Measurements from ENCODE around the gene DLG4.

Gene DLG4

DNA sequence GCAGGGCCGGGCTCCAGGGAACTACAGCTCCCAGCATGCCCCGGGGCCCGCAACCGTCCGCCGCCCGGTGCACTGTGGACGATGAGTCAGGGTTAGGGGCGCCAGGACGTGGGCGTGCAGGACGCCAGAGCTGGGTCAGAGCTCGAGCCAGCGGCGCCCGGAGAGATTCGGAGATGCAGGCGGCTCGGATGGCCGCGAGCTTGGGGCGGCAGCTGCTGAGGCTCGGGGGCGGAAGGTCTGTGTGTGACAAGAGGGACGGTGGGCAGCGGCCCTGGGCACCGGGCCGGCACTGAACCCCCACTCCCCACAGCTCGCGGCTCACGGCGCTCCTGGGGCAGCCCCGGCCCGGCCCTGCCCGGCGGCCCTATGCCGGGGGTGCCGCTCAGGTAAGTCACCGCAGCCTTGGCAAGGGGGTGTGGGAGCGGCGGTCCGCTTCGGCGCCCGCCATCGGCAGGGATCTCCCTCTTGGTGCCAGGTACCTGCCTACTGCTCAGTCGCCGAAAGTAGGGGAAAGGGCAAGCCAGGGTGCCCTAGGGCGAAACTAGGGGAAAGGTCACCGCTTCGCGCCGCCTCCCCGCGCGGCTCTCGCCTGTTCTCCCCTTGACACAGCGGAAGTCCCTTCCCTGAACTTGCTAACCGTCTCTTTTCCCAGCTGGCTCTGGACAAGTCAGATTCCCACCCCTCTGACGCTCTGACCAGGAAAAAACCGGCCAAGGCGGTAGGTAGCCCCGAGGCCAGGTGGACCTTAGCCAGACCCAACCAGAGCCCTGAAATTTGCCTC lies at the start of gene DLG4, which contains the start of gene ACADVL:
Gene DLG4 (minus strand): TSS at position 25 of the 781 bp plus-strand sequence.
Gene ACADVL (plus strand): TSS at position 127 of the 781 bp plus-strand sequence. CDS start 47 bp downstream, at position 174.
- TF ChIP-seq, protein P1, sequence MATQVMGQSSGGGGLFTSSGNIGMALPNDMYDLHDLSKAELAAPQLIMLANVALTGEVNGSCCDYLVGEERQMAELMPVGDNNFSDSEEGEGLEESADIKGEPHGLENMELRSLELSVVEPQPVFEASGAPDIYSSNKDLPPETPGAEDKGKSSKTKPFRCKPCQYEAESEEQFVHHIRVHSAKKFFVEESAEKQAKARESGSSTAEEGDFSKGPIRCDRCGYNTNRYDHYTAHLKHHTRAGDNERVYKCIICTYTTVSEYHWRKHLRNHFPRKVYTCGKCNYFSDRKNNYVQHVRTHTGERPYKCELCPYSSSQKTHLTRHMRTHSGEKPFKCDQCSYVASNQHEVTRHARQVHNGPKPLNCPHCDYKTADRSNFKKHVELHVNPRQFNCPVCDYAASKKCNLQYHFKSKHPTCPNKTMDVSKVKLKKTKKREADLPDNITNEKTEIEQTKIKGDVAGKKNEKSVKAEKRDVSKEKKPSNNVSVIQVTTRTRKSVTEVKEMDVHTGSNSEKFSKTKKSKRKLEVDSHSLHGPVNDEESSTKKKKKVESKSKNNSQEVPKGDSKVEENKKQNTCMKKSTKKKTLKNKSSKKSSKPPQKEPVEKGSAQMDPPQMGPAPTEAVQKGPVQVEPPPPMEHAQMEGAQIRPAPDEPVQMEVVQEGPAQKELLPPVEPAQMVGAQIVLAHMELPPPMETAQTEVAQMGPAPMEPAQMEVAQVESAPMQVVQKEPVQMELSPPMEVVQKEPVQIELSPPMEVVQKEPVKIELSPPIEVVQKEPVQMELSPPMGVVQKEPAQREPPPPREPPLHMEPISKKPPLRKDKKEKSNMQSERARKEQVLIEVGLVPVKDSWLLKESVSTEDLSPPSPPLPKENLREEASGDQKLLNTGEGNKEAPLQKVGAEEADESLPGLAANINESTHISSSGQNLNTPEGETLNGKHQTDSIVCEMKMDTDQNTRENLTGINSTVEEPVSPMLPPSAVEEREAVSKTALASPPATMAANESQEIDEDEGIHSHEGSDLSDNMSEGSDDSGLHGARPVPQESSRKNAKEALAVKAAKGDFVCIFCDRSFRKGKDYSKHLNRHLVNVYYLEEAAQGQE (IDR thresholded peaks at IDR 0.05; ENCODE audit: low read depth): no peak
- TF ChIP-seq TAF1 (IDR thresholded peaks at IDR 0.05; ENCODE audit: low read depth) (peak; percentile 75), CEBPB (IDR thresholded peaks at IDR 0.05) (no peak), TCF12 (IDR thresholded peaks at IDR 0.05; ENCODE audit: low read depth) (peak; percentile 50; the same call in 1 of the 2 replicates), RAD21 (IDR thresholded peaks at IDR 0.05; ENCODE audit: low read depth) (no peak), EGR1 (IDR thresholded peaks at IDR 0.05) (peak; percentile 98), NFIC (IDR thresholded peaks at IDR 0.05) (peak; percentile 7; the same call in 1 of the 2 replicates), MAX (IDR thresholded peaks at IDR 0.05) (peak; percentile 40; the same call in 1 of the 2 replicates), TEAD4 (IDR thresholded peaks at IDR 0.05) (no peak; the same call in 1 of the 2 replicates), YY1 (IDR thresholded peaks at IDR 0.05; ENCODE audit: low read depth) (no peak; the same call in 1 of the 2 replicates), EP300 (IDR thresholded peaks at IDR 0.05; ENCODE audit: borderline replicate concordance) (peak; percentile 47; the same call in 1 of the 2 replicates), ZBTB7A (IDR thresholded peaks at IDR 0.05; ENCODE audit: low read depth) (peak; percentile 84; the same call in 1 of the 2 replicates), FOXM1 (IDR thresholded peaks at IDR 0.05; ENCODE audit: borderline replicate concordance, low read depth) (no peak), USF1 (IDR thresholded peaks at IDR 0.05) (no peak), CREB1 (IDR thresholded peaks at IDR 0.05; ENCODE audit: low read depth) (no peak; the same call in 1 of the 2 replicates)

DNA sequence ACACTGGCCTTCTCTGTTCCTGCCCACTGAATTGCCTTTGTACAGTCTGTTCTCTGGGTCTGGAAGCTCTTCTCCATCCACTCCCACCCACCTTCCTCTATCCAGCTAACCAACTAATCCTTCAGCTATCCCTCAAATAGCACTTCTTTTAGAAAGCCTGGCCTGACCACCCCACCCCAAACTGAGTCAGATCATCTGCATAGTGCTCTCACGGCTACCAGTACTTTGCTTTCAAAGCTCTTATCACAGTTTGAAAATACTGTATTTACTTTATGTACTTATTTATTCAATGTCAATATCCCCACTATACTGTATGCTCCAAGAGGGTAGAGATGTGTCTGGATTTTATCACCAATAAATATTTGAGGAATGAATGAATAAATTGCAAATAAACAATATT lies 47.1 kb upstream of the DLG4 start:
- TF ChIP-seq YY1 (IDR thresholded peaks at IDR 0.05; ENCODE audit: low read depth) (no peak), USF1 (IDR thresholded peaks at IDR 0.05) (no peak), EGR1 (IDR thresholded peaks at IDR 0.05) (no peak), CEBPB (IDR thresholded peaks at IDR 0.05) (no peak), TEAD4 (IDR thresholded peaks at IDR 0.05) (no peak), TAF1 (IDR thresholded peaks at IDR 0.05; ENCODE audit: low read depth) (no peak), MAX (IDR thresholded peaks at IDR 0.05) (no peak), CREB1 (IDR thresholded peaks at IDR 0.05; ENCODE audit: low read depth) (no peak), TCF12 (IDR thresholded peaks at IDR 0.05; ENCODE audit: low read depth) (no peak), EP300 (IDR thresholded peaks at IDR 0.05; ENCODE audit: borderline replicate concordance) (no peak), RAD21 (IDR thresholded peaks at IDR 0.05; ENCODE audit: low read depth) (no peak), ZBTB7A (IDR thresholded peaks at IDR 0.05; ENCODE audit: low read depth) (no peak), NFIC (IDR thresholded peaks at IDR 0.05) (no peak), FOXM1 (IDR thresholded peaks at IDR 0.05; ENCODE audit: borderline replicate concordance, low read depth) (no peak)
- TF ChIP-seq, protein P1 (IDR thresholded peaks at IDR 0.05; ENCODE audit: low read depth): no peak

DNA sequence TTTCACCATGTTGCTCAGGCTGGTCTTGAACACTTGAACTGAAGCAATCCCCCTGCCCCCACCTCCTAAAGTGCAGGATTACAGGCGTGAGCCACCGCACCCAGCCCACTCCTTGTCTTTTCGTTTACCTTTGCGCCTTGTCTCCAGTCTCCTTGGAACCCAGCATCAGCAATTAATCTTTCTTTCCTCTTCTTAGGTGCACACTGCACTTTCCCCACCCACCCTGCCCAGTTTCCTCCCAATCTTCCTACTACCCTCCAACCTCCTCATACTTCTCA lies 44.1 kb upstream of the DLG4 start:
- TF ChIP-seq TAF1 (IDR thresholded peaks at IDR 0.05; ENCODE audit: low read depth) (no peak), YY1 (IDR thresholded peaks at IDR 0.05; ENCODE audit: low read depth) (no peak), EGR1 (IDR thresholded peaks at IDR 0.05) (no peak), FOXM1 (IDR thresholded peaks at IDR 0.05; ENCODE audit: borderline replicate concordance, low read depth) (no peak), TCF12 (IDR thresholded peaks at IDR 0.05; ENCODE audit: low read depth) (no peak), EP300 (IDR thresholded peaks at IDR 0.05; ENCODE audit: borderline replicate concordance) (no peak), ZBTB7A (IDR thresholded peaks at IDR 0.05; ENCODE audit: low read depth) (no peak), CEBPB (IDR thresholded peaks at IDR 0.05) (no peak), MAX (IDR thresholded peaks at IDR 0.05) (no peak), CREB1 (IDR thresholded peaks at IDR 0.05; ENCODE audit: low read depth) (no peak), TEAD4 (IDR thresholded peaks at IDR 0.05) (no peak), NFIC (IDR thresholded peaks at IDR 0.05) (no peak), RAD21 (IDR thresholded peaks at IDR 0.05; ENCODE audit: low read depth) (no peak), USF1 (IDR thresholded peaks at IDR 0.05) (no peak)
- TF ChIP-seq, protein P1 (IDR thresholded peaks at IDR 0.05; ENCODE audit: low read depth): no peak

All from Ishikawa (cell line).